Nephron (organoid): ENCODE results near the gene MAPKAP1.

Experiments used
- H3K27ac Mint-ChIP-seq, 3 experiments: 2 replicates each; pipeline ENCODE4 v1.8.0; 2020; ENCODE audit warnings: mixed read lengths in 3 of 3, mild to moderate bottlenecking in 2 of 3, moderate library complexity in 1 of 3
- H3K27me3 Mint-ChIP-seq: 2 replicates; pipeline ENCODE4 v1.8.0; 2021; ENCODE audit warnings: low read depth, mild to moderate bottlenecking, moderate library complexity, mixed read lengths
- H3K36me3 Mint-ChIP-seq: 2 replicates; pipeline ENCODE4 v1.8.0; 2020; ENCODE audit warnings: low read depth, mixed read lengths
- H3K4me1 Mint-ChIP-seq: 2 replicates; pipeline ENCODE4 v1.8.0; 2020; ENCODE audit warnings: mixed read lengths
- H3K4me3 Mint-ChIP-seq, 3 experiments: 2 replicates each; pipeline ENCODE4 v1.8.0; 2020; ENCODE audit warnings: mild to moderate bottlenecking in 3 of 3, mixed read lengths in 3 of 3, moderate library complexity in 2 of 3
- H3K9me3 Mint-ChIP-seq: 2 replicates; pipeline ENCODE4 v1.8.0; 2020; ENCODE audit warnings: mixed read lengths
- CTCF ChIP-seq, 3 experiments: fragments of 200-600 bp; sonication (generic); IDR thresholded peaks; one replicate each; pipeline ENCODE4 v1.5.0; 2021; ENCODE audit warnings: antibody characterized with exemption in 3 of 3; ENCODE audit not compliant: unreplicated experiment in 3 of 3

The MAPKAP1 gene

DNA sequence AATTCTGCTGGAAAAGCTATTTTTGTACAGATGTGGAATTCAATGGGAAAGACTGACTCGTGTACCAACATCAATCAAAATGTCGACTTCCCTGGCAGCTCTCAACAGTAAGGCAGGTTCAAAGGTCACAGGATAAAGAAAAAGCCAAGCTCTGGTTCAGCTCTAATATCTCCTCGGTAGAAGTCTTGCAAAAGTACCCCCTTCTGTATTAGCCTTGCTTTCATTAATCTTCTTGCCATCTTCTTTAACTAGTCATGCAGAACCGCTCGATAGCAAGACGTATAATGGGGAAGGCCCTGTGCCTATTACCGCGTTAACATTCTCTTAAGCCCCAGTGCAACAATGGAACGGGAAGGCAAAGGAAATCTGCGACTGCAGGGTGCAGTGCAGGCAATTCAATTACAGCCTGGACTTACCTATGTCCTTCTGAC lies 244.1 kb downstream of the MAPKAP1 start:
- peaks cover 28% of the 10 kb centered on the region for H3K4me1 Mint-ChIP-seq
- H3K36me3 Mint-ChIP-seq = peaks cover 30% of the 10 kb centered on the region
- H3K4me3 Mint-ChIP-seq = no peak overlapping the region
- peak overlapping the region; percentile 67 to 86 (median 70) for H3K27ac Mint-ChIP-seq
- peaks cover 7% of the 10 kb centered on the region for H3K27me3 Mint-ChIP-seq
- no peak for TF ChIP-seq CTCF (IDR thresholded peaks at IDR 0.05; ENCODE audit: unreplicated experiment in 3 of 3)
- H3K9me3 Mint-ChIP-seq = peaks cover 11% of the 10 kb centered on the region

DNA sequence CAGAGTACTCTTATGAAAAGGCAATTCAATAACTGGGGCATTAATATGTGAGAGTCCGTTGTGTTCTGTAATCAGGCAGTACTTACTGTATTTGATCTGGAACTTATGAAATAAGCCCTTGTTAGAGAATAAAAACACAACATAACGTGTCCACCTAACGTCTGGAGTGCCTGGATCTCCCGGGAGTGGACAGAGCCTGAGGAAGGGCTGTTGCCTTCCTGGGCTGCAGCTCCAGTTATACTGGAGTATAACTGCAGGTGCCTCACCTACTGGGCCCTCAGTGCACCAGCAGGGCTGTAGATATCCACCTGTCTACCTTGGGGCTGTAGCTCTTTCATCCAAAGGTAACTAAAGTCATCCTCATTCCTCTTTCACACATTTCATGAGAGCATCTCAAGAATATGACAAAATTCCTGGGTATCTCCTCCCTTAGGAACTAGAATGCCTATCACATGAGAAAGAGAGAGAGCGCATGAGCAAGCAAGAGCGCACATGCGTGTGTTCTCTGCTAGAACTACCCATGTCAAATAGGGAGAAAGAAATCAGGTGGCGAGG lies 245.3 kb downstream of the MAPKAP1 start:
- Mint-ChIP-seq H3K9me3 (peaks cover 23% of the 10 kb centered on the region), H3K4me3 (no peak overlapping the region), H3K36me3 (peaks cover 42% of the 10 kb centered on the region), H3K27me3 (no peaks in the 10 kb centered on the region), H3K27ac (peak overlapping the region; percentile 67 to 86 (median 70)), H3K4me1 (peaks cover 28% of the 10 kb centered on the region)
- no peak for TF ChIP-seq CTCF (IDR thresholded peaks at IDR 0.05; ENCODE audit: unreplicated experiment in 3 of 3)

- peaks cover 49% of the 10 kb centered on the region for H3K36me3 Mint-ChIP-seq
Observed at GRCh38 chr9:125460883-125461635, 245.9 kb downstream of the MAPKAP1 start.

GRCh38 chr9:125460346-125460745 lies 246.7 kb downstream of the MAPKAP1 start:
- Mint-ChIP-seq H3K27ac (peak overlapping the region in 2 of 3 experiments; percentile 70 to 86), H3K9me3 (peaks cover 35% of the 10 kb centered on the region), H3K4me1 (peaks cover 28% of the 10 kb centered on the region), H3K36me3 (peaks cover 56% of the 10 kb centered on the region), H3K27me3 (no peaks in the 10 kb centered on the region), H3K4me3 (no peak overlapping the region)
- TF ChIP-seq CTCF (IDR thresholded peaks at IDR 0.05; ENCODE audit: unreplicated experiment in 3 of 3) = no peak

More at GRCh38 chr9:125460883-125461635, 245.9 kb downstream of the MAPKAP1 start:
- Mint-ChIP-seq H3K27me3 (no peaks in the 10 kb centered on the region), H3K27ac (peak overlapping the region; percentile 67 to 86 (median 70)), H3K4me1 (peaks cover 28% of the 10 kb centered on the region), H3K4me3 (no peak overlapping the region), H3K9me3 (peaks cover 30% of the 10 kb centered on the region)
- no peak for TF ChIP-seq CTCF (IDR thresholded peaks at IDR 0.05; ENCODE audit: unreplicated experiment in 3 of 3)

DNA sequence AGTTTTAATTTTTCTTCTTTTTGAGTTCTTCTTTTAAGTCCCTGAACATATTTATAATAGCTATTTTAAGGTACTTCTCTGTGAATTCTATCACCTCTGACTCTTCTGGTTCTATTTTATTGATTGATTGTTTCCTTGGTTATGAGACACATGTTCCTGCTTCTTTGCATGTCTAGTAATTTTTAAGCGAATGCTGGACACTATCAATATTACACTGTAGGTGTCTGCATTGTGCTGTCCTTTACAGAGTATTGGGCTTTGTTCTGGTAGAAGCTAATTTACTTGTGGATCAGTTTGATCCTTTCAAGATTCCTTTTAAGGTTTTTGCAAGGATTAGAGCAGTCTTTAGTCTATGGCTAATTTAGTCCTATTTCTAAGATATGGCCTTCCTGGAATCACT lies 249.7 kb downstream of the MAPKAP1 start:
- H3K36me3 Mint-ChIP-seq = peaks cover 75% of the 10 kb centered on the region
- peaks cover 15% of the 10 kb centered on the region for H3K4me1 Mint-ChIP-seq
- no peaks in the 10 kb centered on the region for H3K27me3 Mint-ChIP-seq
- no peak for TF ChIP-seq CTCF (IDR thresholded peaks at IDR 0.05; ENCODE audit: unreplicated experiment in 3 of 3)
- H3K4me3 Mint-ChIP-seq = no peak overlapping the region
- peaks cover 38% of the 10 kb centered on the region for H3K9me3 Mint-ChIP-seq
- no peak overlapping the region for H3K27ac Mint-ChIP-seq
